HG03439 (cell line): ENCODE data around the gene INPP5B.

ENCODE experiments used
- ATAC-seq: cut with Tn5 transposase; IDR thresholded peaks from one replicate; pipeline ENCODE4 v1.9.1; 2021; ENCODE audit warnings: mild to moderate bottlenecking, moderate library complexity; ENCODE audit not compliant: unreplicated experiment

INPP5B gene

DNA sequence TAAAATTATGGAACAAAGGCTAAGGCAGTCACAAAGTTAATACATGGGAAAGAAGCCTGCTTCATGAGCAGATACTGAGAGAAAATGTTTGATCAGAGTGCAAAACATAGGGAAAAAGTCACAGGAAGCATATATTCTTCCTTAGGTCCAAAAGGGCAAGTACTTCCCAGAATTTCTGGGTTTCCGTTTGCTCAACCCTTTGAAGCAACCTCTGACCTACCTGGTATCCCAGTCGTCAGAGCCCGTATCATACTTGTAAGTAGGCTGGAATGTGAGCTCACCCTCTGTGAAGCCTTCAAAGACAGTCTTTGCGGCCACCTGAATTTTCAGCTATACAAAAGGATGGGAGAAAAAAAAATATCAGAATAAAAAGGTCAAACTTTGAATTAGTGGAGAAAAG, 67.0 kb downstream of the INPP5B start:
- no peak for ATAC-seq

DNA sequence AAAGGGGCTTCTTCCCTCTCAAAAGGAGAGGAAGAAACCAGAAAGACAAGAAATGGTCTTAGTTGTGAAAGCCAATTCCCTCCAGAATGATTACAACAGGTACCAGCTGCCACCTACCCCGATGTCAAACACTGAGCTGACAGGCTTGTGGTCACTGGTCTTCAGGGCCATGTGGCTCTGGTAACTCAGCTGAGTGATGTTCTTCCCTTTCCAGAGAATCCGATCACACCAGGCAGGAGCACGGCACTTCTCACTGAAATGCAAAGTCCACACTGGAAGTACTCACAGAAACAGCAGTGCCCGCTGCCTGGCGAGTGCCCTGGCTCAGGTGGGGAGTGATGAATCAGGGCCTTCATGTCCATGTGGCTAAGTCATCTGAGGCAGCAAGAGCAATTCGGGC, 68.8 kb downstream of the INPP5B start:
- no peak for ATAC-seq

DNA sequence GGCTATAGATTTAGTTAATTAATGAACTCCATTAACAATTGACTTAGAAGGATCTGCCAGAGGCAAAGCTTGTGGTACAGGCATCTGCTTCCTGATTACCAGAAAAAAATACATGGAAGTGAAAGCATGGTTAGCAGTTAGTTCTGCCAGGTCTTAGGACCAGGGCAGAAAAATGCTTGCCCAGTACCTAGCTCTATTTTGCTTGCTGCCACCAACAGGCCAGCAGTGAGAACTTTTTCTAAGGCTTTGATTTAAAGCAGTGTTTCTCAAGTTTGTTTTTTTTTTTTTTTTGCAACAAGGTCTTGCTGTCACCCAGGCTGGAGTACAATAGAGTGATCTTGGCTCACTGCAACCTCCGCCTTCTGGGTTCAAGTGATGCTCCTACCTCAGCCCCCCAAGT, 71.0 kb downstream of the INPP5B start:
- no peak for ATAC-seq

DNA sequence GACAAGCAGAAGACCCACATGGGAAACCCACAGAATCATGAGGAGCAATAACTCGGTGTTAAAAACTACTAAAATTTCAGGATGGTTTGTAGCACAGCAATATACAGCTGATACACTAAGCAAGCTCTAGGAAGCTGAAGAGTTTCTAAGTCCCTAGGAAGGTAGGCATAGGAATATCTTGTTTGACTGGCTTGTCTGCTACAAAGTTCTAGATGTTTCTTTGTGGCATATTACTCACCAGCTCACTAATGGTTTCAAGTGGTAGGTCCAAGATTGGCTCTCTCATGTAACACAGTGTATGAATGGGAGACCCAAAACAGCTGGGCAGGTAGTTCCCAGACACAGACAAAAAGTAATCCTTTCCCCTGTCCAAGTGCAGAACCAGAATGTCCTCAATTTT, 74.2 kb downstream of the INPP5B start:
- no peak for ATAC-seq

DNA sequence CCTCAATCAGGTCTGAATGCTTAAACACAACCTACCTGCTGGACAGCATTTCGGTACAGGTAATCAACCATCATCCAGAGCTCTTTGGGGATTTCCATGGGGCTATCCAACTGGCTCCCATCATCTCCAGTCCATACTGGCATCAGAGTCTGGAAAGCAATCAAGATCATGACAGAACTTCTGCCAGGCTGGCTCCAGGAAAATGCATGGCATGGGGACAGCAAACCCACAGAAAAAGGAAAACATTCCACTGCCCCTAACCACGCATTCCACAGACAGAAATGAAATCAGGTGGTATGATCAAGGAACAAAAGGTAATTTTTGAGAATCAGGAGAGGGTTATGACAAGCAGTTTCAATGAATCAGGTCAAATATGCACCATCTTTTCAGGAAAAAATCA, 78.4 kb downstream of the INPP5B start:
- ATAC-seq, result no peak

DNA sequence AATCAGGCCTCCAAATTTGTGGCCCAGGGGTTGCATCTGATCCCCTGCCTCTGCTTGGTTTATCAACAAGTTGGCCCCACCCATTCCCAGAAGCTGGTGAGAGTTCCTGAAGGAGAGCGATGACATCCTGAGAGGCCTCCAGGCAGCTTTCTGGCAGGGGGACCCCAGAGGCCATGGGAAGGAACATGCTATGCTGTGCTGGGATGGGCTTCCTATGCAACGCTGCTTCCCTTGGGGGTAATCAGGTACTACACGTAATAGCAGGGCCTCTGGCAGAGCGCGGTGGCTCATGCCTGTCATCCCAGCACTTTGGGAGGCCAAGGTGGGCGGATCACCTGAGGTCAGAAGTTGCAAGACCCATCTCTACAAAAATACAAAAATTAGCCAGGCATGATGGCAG, 79.1 kb downstream of the INPP5B start:
- no peak for ATAC-seq

DNA sequence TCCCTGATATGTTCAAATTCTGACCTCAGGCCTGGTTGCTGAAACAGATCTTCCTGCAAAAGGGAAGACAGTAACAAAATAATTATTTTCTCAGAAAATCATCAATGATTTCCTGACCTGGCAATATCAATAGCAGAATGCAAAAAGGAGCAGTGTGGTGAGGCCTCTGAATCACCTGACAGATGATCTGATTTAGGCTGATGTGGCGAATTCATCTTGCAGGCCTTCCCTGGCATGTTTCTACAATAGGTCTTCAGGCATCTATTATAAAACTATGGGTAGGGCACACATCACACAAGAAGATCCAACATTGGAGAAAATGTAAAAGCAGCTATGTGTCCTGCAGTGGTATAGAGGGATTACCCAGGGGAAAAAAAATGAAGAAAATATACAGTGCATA, 80.4 kb downstream of the INPP5B start:
- ATAC-seq, result no peak

DNA sequence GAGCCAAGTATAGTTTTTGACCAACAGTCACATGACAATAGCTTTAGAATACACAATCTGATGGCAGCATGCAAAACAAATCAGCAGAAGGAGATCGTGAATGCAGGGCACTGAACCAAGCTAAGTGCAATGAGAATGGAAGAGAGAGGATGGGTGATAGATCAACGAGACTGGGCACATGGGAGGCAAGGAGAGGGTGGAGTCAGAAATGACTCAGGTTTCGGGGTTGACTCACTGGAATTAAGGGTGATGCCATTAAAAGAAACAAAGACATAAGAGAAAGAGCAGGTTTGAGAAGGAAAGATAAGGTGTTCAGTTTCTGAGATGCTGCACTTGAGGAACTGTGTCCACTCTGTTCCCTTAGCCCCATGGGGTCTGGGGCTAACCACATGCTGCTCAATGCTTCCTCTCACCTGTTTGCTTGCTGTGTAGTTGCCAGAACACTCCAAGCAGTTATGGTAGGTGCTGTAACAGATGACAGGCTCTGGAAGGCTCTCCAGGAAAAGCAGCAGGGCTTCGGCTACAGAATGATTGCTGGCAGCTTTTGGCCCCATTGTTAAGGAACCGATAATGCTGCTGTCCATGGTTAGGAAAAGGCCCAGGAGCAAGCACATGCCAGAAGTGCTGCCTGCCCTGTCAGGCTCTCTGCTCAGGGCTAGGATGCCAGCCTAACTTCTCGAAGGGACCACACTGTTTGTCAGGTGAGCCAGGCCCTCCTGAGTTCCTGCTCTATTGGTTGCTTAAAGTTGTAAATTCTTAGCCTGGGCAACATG, 81.3 kb downstream of the INPP5B start:
- ATAC-seq, result no peak

DNA sequence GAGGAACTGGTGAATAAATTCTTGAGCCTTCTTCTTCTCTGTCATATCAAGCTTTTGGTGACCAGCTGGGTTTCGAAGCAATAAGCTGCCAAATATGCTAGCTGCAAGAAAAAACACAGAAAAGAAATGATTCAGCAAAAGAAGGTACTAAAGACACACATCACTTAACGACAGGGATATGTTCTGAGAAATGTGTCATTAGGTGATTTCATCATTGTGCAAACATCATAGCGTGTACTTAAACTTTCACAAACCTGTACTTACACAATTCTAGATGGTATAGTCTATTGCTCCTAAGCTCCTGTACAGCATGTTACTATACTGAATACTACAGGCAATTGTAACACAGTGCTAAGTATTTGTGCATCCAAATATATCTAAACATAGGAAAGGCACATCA, 84.5 kb downstream of the INPP5B start:
- no peak for ATAC-seq

DNA sequence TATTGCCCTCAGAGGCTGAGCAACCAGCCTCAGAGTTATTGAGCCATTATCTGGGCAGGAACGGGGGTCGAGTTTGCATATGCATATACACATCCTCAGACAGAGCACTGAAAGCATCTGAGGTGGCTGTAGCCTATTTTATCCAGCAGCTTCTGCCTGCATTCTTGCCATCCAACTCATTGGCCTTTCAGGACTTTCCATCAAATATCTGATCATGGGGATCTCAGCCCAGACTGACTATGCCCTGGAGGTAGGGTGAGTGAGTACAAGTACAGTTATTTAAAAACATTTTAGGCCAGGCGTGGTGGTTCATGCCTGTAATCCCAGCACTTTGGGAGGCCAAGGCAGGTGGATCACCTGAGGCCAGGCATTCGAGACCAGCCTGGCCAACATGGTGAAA, 85.7 kb downstream of the INPP5B start:
- no peak for ATAC-seq

DNA sequence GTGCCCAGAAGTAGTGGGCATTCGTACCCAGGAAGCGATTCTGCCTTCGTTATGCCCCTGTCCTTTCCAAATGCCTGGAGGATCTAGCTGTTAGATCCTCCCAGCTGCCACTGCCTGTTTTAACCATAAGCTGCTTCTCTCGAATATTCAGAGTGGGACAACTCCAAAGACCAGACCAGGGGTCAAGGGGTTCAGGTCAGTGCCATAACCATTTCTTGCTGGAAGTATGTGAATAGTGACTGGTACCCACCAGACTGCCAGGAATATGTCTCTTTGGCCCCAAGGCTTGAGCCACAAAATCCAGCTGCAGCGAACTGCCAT, 86.5 kb downstream of the INPP5B start:
- ATAC-seq, result no peak

DNA sequence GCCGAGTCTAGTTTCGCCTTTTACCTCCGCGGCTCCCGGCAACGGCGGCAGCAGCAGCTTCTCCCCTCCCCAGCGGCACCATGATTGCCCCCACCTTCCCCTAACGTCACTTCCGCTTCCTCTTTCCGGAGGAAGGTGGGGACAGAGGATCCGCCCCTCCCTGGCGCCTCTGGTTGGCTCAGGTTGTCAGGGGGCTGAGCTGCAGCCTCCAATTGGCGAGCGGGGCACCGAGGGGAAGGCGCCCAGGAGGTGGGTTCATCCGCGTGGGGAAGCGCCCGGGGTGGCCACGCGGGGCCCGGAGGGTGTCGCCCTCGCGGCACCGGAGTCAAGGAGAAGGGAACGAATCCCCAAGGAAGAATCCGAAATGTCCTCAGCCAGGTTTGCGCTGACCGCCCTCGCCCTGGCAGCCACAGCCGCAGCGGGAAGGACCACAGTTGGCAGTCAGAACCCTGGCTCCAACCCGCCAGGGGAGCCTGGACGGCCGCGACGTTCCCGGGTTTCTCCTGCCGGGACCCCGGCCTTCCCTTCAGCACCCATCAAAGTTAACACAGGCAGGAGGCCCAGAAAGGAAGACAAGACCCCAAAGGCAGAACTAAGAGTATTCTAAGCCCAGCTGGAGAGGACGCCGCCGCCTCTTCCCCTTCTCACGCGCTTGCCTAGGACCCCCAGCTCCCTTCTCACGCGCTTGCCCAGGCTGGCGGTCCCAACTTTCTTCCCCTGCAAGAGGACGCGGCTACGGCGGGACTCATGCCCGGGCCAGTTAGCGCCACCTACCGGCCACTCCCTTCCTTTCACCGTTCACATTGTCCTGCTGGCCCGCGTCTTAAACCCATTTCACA, 87.1 kb downstream of the INPP5B start, which contains the start of gene MTF1:
Gene MTF1, minus strand, starts transcription at position 86 of the 839 bp plus-strand sequence. CDS start 1,934 bp downstream, outside the sequence.
- ATAC-seq, result peak; percentile 88

DNA sequence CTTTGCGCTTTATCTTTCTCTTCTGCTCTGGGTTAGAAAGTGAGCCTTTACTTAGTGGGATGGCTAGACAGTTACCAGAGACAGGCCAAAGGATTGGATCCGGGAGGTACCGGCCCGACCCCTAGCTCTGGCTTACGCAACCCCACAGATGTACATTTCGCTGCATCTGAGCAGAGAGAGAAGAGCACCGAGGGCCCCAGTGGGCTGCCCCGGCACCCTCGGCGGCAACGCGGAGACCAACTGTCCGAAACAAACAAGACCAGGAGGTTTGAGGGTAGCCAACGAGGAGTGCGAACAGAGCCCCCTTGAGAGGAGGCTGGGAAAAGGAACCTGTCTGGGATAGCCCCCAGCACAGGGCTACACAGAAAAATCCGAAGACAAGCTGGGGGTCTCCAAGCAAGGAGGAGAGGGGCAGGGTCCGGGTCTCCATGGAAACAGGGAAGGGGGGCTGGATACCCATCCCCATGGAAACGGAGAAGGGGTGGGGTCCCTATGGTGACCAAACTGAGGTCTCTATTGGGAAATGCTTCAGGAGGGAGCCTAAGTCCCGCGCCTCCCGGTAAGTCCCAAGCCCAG, 87.8 kb downstream of the INPP5B start:
- peak; percentile 31 for ATAC-seq

DNA sequence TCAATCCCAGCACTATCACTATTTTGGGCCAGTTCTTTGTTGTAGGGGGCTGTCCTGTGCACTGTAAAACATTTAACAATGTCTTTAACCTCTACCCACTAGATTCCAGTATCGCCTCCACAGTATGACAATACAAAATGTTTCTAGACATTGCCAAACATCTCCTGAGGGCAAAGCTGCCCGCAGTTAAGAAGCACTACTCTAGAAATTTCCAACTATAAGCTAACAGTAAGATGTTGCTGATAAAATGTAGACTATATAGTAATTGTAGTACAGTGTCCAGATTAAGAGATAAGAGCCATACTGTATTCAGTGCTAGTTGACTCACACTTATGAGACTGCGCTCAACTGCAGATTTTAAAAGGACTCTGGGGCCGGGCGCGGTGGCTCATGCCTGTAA, 92.4 kb downstream of the INPP5B start:
- ATAC-seq, result no peak

DNA sequence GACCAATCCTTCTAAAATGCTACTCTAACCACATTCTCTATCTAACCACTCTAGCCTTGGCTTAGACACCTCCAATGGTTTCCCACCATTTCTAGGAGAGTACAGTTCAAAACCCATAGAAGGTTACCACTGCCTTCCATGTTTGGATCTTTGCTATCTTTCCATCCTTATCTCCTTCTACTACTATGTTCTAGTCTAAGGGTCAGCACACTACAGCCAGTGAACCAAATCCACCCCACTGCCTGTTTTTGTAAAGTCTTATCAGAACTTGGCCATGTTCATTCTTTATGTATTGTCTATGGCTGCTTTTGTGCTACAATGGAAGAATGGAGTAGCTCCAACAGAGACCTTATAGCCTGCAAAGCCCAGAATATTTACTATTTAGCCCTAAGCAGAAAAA, 93.7 kb downstream of the INPP5B start:
- ATAC-seq, result no peak

DNA sequence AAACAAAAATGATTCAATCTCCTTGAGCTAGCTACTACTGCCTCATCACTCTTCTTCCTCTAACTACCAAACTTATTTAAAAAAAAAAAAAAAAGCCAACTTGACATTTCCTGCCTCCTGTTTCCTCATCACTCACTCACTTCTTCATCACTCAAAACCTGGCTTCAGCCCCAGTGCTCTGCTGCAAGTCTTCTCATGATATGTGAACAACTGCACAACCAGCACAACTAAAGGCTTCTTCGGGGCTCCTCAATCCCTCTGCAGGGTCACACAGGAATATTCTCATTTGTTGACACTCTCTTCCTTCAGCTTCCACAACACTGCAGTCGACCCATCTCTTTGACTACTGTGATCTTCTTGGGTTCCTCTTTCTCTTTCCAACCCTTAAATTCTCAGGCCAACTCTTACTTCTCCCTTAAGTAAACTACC, 95.1 kb downstream of the INPP5B start:
- ATAC-seq, result no peak

DNA sequence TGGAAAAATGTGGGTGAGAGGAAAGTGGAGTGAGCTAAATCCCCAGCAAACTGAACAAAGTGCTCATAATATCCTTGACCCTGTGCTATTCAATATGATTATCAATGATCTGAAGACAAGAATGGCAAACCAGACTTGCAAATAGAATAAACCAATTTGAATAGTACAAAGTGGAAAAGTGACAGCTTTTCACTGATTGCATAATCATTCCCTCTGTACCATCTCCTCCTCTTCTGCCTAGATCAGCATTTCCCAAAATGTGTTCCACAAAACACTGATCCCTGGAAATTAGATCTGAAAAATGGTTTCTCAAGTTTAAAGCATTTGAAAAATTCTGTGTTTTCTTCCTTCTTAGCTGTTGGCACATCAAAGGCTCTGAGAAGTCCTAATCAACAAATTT, 95.6 kb downstream of the INPP5B start:
- no peak for ATAC-seq

DNA sequence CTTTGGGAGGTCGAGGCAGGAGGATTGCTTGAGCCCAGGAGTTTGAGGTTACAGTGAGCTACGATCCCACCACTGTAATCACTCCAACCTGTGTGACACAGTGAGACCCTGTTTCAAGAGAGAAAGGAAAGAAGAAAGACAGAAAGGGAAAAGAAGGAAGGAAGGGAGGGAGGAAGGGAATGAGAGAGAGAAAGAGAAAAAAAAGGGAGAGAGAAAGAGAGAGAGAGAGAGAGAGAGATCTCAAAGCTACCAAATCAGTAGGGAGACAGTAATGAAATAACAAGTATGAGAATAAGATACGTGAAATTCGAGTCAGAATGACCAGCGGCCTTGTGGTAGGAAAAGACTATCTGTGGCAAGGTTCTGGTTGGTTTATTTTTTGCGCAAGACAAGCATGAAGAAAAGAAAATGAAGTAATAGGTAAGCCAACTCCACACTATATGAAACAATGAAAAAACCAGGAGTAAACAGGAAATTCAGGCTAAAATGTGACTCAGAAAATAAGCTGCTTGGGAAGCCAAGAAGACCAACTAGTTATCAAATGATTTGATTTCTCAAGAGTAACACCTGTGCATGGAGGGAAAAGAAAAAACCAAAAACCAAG, 96.4 kb downstream of the INPP5B start:
- no peak for ATAC-seq

DNA sequence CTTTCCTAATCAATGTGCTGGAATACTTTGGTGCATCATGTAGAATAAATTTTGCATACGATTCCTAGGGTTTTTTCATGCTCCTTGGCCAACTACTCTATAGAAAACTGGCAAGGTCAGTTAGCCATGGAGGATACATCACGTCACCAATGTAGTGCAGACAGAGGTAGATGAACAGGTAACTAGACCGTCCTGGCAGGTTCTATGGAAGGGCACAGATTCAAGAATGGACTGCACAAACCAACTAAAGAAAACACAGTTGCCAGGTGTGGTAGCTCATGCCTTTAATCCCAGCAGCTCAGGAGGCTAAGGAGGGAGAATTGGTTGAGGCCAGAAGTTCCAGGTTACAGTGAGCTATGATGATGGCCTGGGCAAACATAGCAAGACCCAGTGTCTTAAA, 97.4 kb downstream of the INPP5B start:
- no peak for ATAC-seq

DNA sequence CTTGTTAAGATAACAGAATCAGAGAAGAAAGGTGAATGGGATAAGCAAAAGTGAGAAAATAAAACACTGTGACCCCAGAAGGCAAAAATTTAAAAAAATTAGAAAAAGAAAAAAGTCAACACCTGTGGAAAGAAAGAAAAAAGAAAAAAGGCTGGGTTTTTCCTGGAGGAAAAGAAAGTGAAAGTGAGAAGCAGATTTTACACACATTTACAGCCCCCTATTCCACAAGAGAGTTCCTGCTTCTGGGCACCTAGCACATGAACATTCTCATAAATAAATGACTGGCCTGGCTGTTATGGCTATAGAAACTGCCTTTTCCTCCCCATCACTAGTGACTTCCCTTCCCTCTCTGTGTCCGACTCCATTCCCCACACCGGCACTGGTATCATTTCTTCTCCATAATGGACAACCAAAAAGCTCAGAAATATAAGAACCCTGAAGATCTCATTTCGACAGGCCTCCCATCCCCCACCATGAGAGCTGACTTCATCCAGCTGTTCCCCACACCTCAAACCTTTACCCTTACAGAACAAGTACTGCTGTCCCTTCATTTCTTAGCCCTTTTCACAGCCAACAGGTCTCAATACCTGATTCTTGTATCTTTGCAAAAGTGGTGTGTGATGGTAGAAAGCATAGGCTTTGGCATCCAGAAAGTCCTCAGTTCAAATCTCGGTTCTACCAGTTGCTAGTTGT, 100.1 kb downstream of the INPP5B start:
- no peak for ATAC-seq

DNA sequence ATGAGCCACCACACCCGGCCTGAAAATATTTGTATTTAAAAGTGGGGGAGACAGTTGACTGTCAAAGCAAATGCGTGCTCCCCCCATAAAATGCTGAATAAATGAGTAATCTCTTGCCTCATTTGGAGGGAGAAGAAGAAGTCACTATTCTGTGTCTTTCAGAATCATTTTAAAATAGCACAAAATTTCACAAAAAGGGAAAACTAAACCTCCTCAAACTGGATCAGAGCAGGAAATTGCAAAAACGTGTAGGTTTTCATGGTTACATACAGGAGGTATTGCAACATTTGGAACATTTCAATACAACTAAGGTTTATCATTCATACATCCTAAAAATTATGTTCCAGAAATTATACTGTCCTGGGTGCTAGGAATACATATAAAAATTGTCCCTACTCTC, 101.1 kb downstream of the INPP5B start:
- ATAC-seq, result no peak
